Stimulated activated CD4-positive, alpha-beta T cell treated with anti-CD3 and anti-CD28 coated beads, Interleukin-15, amount 100 ng/mL, for 48 hours (primary cell): ENCODE measurements around the gene TSPAN3.

ENCODE experiments used
- DNase-seq, 2 donors: peaks; one replicate each; pipeline ENCODE4 v3.0.0-alpha.2; 2020; ENCODE audit warnings: low read depth in 2 of 2

TSPAN3 gene

DNA sequence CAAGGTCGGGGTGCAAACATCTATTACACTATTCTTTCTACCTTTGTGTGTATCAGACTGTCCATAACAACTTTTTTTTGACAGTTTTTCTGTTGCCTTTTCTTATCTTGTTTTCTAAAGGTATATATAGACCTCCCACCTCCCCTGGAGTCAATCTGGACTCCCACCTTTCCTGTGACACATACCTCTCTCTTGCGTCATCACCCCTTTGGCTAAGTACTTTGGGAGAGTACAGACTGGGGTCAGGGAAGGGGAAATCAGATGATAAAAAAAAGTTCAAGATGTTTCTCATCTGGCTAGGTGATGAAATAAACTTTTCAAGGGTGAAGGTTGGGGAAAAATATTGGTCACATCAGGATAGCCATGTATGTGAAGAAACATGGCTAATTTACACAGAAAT, 17.2 kb downstream of the TSPAN3 start:
- DNase-seq: no peak

DNA sequence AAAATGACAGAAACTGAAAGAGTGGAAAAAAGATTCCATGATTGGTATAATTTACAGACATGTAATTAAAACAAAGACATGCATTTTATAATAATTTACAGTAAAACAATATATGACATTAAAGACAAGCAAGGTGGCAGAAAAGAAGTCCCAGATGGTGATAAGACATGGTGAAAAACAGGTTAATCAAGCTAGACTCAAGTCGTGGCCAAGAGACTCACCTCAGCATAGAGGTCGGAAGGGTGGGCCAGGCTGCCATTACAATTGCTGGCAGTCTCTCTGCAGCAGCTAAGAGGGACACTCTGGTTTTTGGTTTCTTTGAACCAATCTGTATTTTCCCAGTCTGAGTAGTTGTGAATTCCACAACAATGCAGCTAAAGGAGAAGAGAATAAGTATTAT, 18.4 kb downstream of the TSPAN3 start:
- no peak for DNase-seq

DNA sequence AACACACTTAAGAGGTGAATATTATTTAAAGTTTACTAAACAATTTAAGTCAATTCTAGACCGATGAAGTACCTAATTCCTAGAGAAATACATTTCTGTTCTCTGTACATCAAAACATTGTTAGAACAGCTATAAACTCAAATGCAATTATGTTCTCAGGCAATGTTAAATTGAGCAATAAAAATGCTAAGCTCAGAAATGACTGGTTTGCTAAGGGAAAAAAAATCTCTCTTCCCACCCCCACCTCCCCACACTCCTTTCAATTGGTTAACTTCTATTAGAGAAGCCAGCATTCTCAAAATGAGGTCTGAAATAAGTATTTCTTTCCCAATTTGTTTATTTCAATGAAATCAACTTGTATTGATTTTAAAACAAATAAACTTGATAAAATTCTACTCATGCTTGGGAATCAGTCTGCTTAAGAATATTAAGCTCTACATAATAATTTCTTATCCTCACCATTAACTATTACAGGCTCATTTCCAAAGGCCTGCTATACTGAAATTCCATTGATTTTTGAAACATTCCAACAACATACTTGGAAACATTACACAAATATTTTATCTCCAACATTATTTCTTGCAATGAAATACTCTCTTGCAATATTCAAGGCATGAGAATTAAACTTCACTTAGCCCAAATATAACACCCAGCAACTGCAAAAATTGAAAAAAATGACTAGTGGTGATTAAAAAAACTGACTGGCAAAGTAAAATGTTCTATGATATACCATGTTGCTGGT, 22.6 kb downstream of the TSPAN3 start:
- no peak for DNase-seq

DNA sequence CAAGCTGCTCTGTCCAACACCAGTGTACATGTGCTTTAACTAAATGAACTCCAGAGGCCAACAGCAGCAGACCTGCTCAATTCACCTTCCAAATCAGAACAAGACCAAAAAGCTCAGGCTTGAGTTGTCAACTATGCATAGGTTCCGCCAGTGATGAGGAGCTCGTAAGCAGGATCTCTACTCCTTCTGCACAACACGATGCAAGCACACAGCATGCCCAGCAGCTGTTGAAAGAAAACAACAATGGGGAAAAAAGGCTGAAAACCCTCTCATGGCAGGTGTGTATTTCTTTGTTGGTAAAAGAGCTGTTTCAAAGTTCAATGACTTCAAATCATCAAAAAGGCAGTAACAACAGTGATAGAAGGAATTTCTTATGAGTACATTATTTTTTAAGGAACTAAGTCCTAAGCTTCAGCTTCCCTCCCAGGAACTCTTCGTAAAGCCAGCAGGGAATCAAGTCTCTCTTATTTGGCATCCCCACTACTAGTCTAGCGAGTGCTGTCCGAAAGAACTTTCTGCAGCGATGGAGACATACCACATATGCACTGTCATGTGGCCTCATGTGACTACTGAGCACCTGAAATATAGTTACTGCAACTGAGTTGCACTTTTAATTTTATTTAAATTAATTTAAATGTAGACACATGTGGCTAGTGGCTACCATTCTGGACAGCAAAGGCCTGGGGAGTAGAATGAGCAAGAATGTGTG, 24.1 kb downstream of the TSPAN3 start:
- DNase-seq: no peak

DNA sequence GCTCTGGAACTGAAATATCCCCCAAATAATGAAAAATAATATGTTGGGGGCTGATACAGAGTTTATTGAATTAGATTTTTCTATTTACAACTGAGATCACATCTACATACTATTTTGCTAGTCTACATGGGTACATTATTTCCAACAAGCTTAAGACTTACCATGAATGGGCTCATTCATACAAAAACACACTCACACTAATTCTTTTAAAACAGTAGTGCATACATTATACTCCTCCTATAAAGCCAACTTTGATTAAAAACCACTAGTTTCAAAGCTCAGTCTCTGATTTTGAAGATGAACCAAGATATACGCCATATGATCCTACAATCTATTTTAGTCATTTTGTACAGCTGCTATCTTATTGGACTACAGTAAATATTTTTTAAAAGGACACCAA, 24.9 kb downstream of the TSPAN3 start:
- DNase-seq: no peak

DNA sequence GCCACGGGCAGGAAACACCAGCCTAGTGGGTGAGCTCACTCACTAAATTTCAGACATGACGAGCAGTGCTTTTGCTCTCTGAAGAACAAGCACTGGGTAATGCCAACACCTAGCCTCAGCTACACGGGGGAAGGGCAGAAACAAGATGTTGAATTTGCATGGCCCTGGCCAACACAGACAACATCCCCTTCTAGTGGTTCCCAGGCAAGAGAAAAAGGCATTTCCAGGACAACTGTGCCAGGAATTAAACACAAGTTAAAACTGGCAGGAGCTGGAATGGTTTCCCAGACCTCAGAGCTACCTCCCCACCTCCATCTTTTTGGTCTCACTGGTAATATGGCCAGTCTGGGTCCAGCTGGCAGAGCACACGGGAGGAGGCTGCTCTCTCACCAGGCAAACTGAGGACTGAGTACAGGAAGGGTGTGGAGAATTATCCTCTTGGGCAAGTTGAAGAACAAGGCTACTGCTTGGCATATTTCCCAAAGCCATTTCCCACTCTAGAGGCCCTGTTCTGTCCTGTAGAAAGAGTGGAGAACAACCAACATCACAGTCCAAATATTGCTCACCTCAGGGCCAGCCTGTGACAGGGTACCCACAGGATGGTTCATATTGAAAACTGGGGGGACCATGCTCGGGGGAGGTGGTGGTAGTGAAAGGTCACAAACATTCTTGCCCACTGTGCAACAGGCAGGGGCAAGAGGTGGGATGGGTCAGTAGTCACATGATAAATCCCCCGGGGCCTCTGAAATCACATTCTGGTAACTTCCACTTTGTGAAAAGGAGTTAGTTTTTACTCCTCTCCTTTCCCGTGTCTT, 26.5 kb downstream of the TSPAN3 start:
- no peak for DNase-seq

DNA sequence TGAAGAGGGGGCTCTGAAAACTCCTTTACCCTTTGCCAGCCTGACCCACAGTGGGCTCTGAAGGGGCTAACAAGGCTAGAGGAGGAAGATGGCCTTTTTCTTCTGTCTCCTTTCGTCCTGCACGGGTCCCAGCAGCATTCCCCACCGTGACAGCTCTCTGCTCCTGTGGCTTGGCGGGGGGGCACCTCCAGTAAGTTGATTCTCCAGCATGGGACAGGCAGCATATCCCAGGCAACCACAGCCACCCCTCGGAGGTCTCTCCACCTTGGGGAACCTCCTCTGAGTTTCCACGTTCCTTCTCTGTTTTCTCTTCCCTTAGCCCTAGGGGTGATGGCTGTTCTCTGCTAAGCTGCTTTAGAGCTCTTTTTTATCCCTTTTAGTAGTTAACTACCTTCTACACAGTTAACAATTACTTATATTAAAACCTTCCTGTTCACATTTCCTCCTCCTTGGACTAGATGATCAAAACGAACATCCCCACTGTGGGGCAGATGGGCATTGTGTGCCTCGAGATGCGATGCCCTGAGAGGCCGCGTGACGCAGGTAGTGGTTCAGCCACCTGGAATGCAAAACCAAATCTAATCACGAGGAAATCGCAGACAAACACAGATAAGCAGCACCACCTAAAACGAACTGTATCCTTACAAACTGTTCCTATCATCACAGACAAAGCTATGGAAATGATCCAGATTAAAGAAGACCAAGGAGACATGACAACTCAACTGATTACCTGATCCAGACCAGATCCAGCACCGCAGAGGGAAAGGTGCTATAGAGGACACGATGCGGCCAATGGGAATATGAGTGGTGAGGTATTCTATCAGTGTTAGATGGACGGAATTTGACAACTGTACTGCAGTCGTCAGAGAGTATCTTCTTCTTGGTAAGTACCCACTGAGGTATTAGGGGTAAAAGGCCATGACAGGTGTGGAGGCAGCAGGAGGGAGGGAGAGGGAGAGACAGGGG, 27.7 kb downstream of the TSPAN3 start:
- no peak for DNase-seq

DNA sequence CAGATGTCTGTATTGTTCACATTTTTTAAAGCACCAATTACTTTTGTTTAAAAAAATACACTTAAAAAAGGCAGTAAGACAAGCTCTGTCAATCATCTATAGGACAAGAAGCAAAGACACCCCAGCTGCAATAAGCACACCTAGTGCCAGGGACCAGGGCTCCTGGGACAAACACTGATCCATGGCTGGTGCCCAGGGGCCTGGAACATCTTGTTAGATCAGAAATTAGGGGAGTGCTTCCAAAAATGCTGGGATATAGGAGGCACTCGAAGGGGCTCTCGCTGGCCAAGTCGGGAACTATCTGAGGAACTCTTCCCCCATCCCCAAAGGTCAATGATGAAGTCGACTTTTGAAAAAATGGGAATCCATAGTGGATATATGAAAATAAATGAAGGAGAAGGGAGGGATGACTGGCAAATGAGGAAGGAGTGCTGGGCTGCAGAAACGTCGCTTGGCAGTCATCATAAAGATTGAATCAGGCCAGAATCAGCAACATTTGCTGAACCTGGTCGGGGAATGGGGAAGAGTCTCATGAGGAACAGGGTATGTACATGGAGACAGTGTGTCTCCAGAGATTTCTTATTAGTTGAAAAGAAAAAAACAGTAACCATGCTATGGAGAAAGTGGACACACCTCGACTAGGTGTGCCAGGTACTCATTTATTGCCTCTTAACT, 28.5 kb downstream of the TSPAN3 start:
- no peak for DNase-seq

DNA sequence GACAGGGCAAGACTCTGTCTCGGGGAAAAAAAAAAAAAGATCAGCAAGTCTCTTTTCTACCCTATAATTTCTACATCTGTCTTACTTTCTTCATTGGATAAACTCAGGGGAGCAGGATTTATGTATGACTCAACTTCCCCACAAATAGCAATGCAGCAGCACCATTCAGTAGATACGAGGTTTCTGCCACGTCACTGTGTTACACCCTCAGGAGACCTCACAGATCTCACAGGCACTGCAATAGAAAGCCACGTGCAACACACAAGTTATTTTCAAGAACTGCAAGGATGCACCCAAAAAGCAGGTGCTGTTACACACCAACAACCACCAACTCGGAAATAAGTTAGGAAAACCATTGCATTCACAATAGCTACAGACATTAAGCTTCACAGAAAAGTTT, 30.2 kb downstream of the TSPAN3 start:
- DNase-seq: no peak

DNA sequence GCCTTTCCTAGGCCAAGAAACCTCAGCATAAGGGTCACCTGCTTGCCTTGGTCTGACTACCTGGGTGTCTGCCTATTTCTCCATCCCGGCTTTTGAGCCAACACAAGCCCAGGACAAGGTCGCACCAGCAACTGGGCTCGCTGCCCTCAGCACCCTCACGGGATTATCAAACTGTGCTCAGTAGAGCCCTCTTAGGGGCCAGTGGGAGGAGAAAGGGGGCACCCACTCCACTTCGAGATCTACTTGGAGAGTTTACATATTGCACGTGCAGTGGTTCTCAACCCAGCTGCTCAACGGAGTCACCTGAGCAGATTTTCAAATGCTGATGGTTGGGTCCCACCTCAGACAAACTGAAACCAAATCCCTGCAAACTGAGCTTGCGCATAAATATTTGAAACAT, 31.1 kb downstream of the TSPAN3 start:
- DNase-seq: no peak

DNA sequence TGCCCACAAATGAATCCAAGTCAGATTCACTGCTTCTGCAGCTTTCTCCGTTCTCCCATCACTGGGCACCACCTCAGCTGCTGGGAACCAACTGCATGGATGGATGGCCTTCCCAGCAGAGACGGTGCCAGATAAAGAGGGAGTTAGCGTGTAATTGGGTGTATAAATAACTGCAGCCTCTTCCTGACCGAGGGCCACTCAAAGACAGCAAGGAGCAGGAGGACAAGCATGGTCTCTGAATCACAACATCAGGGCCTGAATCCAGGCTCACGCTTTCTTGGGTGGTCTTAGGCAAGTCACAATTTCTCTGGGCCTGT, 31.7 kb downstream of the TSPAN3 start:
- no peak for DNase-seq

DNA sequence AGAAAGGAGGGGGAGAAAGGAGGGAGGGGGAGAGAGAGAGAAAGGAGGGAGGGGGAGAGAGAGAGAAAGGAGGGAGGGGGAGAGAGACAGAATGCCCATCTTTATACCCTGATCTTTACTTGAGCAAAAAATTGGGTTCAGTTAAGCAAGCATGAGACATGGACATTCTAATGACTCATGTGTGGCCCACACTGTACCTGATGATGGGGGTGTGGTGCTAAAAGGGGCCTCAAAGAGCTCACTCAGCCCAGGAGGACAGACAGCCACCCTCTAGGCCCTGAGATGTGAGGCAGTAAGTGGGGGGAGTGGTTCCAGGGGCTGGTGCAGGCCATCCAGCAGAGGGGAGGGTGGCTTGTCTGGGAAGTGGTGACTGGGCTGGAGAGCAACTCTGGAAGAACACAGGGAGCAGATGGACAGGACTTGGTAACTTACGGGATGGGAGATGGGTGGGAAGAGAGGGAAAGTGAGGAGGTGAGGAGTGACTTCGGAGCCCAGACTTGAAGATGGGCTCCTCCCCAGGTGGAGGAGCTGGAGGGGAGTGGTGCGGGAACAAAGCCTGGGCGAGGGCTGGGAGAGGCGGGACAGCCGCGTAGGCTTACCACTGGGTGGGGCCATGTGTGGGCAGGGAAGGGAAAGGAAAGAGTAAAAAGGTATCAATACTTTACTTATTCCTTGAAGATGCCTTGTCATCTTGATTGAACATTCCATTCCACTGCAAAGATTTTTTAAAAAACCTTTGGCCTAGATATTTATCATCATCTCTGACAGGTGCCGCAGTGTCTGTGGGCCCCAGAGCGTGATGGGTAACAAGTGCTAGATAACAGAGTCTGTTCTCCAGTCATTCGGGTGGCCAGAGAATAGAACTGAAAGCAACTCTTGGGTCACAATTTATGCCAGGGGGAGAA, 32.3 kb downstream of the TSPAN3 start:
- no peak for DNase-seq

DNA sequence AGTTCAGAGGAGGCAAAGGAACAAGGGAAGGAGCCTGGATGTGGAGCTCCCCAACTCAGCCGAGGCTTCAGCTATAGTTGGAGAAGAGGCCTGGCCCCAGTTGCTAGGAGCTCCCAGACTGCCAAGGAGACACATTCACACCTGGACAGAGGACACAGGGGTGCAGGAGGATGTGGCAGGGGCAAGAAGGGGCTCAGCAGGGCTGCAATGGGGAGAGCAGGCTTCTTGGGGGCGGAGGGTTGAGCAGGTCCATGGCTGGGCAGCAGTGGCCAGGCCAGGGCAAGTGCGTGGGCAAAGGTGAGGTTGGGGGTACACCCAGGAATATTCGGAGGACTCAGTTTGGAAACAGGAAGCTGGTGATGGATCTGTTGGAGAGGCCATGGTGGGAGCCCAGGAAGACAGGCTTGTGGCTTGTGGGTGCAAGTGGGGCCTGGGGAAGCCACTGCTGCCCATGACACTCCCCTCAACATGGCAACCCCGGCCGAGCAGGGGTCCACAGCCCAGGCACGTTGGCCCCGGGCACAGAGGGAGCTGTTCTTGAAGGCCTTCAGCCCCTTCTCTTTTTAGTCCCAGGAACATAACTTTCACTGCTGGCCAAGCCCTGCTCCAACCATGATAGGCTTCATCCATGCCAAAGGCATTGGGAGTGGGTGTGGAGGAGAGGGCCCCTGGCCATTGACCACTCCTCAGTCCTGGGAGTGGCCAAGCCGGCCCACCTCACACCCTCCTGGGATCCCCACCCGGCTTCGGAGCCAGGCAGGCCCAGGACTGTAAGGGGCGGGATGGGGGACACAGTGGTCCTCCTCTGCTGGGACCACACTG, 33.3 kb downstream of the TSPAN3 start:
- DNase-seq: no peak

DNA sequence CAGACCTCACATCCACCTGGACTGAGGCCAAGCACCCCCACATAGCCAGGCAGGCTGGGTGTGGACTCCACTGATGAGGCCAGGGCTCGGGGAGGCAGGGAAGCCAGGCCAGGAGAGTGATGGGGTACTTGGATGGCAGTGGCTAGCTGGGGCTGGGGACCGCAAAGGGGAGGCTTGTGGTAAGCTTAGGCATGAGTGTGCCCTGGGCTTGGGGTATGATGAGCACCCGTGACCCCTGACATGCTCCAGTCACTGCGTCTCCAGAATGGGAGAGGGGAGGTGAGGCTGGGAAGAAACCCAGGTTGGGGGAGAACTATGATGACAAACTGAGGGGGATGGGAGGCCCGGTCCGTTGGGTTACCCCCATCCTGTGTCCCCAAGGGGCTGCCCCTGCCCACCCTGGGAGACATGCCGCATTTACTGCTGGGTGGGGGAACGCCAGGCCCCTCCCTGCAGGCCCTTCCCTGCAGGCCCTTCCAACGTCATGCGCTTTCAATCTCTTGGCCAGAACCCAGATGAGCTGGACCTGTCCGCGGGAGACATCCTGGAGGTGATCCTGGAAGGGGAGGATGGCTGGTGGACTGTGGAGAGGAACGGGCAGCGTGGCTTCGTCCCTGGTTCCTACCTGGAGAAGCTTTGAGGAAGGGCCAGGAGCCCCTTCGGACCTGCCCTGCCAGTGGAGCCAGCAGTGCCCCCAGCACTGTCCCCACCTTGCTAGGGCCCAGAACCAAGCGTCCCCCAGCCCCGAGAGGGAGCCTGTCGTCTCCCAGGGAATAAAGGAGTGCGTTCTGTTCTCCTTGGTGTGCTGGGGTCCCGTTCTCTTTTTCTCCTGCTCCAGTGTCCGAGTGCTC, 34.1 kb downstream of the TSPAN3 start:
- no peak for DNase-seq

DNA sequence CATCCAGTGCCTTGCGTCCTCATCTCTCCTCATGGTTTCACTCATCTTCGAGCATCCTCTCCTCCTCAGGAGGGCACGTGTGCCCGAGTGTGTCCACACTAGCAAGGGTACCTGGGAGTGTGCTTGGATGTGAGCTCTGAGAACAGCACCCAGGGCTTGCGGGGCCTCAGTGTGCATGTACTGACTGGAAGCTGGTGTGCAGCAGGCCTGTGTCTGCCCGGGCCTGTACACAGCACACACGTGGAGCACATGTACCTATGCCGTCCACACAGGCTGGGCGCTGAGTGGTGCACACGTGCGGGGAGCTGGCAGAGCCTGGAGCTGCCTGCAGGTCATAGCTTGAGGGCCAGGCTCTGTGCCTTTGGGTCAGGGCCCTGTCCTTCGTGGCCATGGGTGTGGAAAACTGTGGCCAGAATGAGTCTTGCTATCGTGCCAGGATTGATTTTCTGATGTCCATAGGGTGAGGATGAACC, 34.9 kb downstream of the TSPAN3 start:
- no peak for DNase-seq

DNA sequence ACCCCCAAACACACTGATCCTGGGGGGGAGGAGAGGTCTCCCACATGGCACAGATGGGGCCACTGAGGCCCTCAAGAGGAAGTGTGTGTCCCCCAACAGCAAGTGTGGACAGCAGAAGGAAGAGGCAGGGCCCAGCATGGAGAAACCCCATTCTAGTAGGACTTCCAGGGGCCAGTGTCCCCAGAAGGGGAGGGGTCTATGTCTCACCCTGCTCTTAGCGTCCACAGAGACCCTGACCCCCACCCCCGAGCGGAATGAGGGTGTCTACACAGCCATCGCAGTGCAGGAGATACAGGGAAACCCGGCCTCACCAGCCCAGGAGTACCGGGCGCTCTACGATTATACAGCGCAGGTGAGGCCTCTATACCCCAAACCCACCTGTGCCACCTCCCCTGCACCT, 35.3 kb downstream of the TSPAN3 start:
- no peak for DNase-seq

DNA sequence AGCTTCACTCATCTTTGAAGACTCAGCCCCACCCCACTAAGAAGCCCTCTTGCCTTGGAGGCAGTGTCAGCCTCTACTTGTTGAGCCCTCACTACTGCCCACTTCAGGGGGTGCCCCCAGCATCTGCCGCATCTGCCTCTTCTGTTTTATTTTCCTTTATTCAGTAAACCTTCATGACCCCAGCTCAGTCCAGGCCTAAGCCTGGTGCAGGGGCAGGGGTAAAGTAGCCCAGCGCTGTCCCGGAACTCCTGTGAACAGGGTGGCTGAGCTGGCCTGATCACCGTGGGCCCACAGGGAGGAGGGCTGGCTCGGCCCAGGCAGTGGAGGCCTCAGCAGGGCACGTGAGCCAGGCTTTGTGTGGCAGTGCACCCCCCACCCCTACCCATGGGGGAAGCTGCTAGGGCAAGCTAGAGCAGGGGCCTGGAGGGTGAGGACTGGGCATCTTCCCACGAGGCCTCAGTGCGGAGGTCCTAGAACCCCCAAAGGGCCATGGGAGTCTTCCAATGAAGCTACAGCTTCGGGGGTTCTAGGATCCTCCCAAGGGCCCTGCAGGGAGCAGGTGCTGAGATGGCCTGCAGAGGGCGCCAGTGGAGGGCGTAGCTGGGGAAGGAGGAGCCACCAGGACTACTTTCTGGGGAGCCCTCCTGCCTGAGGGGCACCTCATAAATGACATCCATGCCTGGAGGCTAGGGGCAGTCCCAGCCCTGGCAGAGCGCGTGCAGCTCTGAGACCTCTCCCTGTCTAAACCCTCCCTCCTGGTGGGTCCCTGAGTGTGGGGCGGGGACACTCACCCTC, 36.0 kb downstream of the TSPAN3 start:
- DNase-seq: peak in 1 of 2 donors; percentile 45
